Endothelial cell of umbilical vein (primary cell): ENCODE measurements around the gene PKN2. TPM values are rescaled to one million over a fixed set of nuclear protein-coding genes. Genes with fewer than 3 reads are reported as not detected.

Experiments used
- BruUV-seq: library from RNA; stranded (reverse); fragments of 400-500 nt; replicated peaks from 2 replicates; lab custom pipeline; 2021; lab: Mats Ljungman, UMichigan
- CTCF ChIA-PET: fragments of 300-600, 350-600 bp; sonication (Branson Sonifier 250); formaldehyde crosslinking; loops from one replicate; lab custom pipeline; 2021; ENCODE audit warnings: antibody characterized with exemption, inconsistent platforms; lab: Charles Lee
- POLR2A ChIA-PET: fragments of 300-600, 350-600 bp; sonication (Branson Sonifier 250); formaldehyde crosslinking; loops from one replicate; lab custom pipeline; 2021; ENCODE audit warnings: antibody characterized with exemption, inconsistent platforms; lab: Charles Lee
- DNase-seq: peaks from one replicate; pipeline ENCODE4 v3.0.0-alpha.2; 2011; ENCODE audit warnings: low read depth, low spot score
- FAIRE-seq: peaks from 2 replicates; lab custom pipeline; 2011; peaks lifted over from hg19 to GRCh38; lab: Jason Lieb, UNC
- H2AFZ ChIP-seq: 2 replicates; pipeline ENCODE4 v1.6.0; 2012; ENCODE audit warnings: low read depth, low read length, control low read depth, inconsistent platforms
- H3K27ac ChIP-seq: 2 replicates; pipeline ENCODE4 v1.5.1; 2011; ENCODE audit warnings: low read depth, mild to moderate bottlenecking, control low read depth, low read length, moderate library complexity; ENCODE audit not compliant: insufficient read depth
- H3K27me3 ChIP-seq, 2 experiments: 2 replicates each; pipeline versions ENCODE4 v1.6.0 to v1.6.1; 2011; ENCODE audit warnings: low read length in 2 of 2, mixed read lengths in 1 of 2; ENCODE audit not compliant: control insufficient read depth in 2 of 2, insufficient read depth in 2 of 2
- H3K36me3 ChIP-seq, 2 experiments: 2 replicates in 1 of 2; 3 replicates in 1 of 2; pipeline ENCODE4 v1.5.1; 2011; ENCODE audit warnings: low read length in 2 of 2, mild to moderate bottlenecking in 1 of 2, moderate library complexity in 1 of 2; ENCODE audit not compliant: control insufficient read depth in 2 of 2, insufficient read depth in 2 of 2; ENCODE audit errors: extremely low read depth in 1 of 2
- H3K4me1 ChIP-seq: 3 replicates; pipeline ENCODE4 v1.5.1; 2011; ENCODE audit warnings: mild to moderate bottlenecking, low read length; ENCODE audit not compliant: control insufficient read depth, insufficient read depth; ENCODE audit errors: extremely low read depth
- H3K4me2 ChIP-seq: 2 replicates; pipeline ENCODE4 v1.6.1; 2011; ENCODE audit warnings: low read length, control low read depth, mixed read lengths; ENCODE audit not compliant: insufficient read depth
- H3K4me3 ChIP-seq, 3 experiments: fragments of 200-600 bp in 1 of 3; sonication (generic), shearing (Covaris generic) in 1 of 3; replicated peaks in 1 of 3; 2 replicates each; pipeline ENCODE4 v1.5.1; 2011 to 2016; ENCODE audit warnings: control low read depth in 3 of 3, low read length in 3 of 3, mild to moderate bottlenecking in 2 of 3, inconsistent platforms in 1 of 3, low read depth in 1 of 3, moderate library complexity in 1 of 3; ENCODE audit not compliant: insufficient read depth in 1 of 3
- H3K79me2 ChIP-seq: 2 replicates; pipeline ENCODE4 v1.6.0; 2012; ENCODE audit warnings: low read length, inconsistent platforms; ENCODE audit not compliant: control insufficient read depth, insufficient read depth
- H3K9ac ChIP-seq: replicated peaks from 2 replicates; pipeline ENCODE3; 2011; ENCODE audit warnings: low read length, control low read depth; ENCODE audit not compliant: insufficient read depth; ENCODE audit errors: extremely low read depth
- H3K9me1 ChIP-seq: replicated peaks from 3 replicates; pipeline ENCODE4 v1.6.0; 2011; ENCODE audit warnings: mild to moderate bottlenecking, low read length; ENCODE audit not compliant: control insufficient read depth, insufficient read depth; ENCODE audit errors: extremely low read depth
- H3K9me3 ChIP-seq: replicated peaks from 2 replicates; pipeline ENCODE4 v1.5.1; 2012; ENCODE audit warnings: low read length, inconsistent platforms; ENCODE audit not compliant: control insufficient read depth, insufficient read depth
- H4K20me1 ChIP-seq: replicated peaks from 2 replicates; pipeline ENCODE3; 2011; ENCODE audit warnings: mild to moderate bottlenecking, low read length; ENCODE audit not compliant: control insufficient read depth, insufficient read depth; ENCODE audit errors: extremely low read depth
- EZH2 ChIP-seq: IDR thresholded peaks from 2 replicates; pipeline ENCODE4 v1.6.1; 2012; ENCODE audit warnings: borderline replicate concordance, low read depth, mild to moderate bottlenecking, moderate library complexity, low read length, inconsistent platforms; ENCODE audit not compliant: severe bottlenecking
- FOS ChIP-seq: IDR thresholded peaks from 2 replicates; pipeline ENCODE4 v1.6.1; 2011; ENCODE audit warnings: mild to moderate bottlenecking, low read length, moderate library complexity, borderline replicate concordance; ENCODE audit not compliant: insufficient read depth
- GATA2 ChIP-seq: IDR thresholded peaks from 2 replicates; pipeline ENCODE4 v1.7.0; 2011; ENCODE audit warnings: low read depth, mild to moderate bottlenecking, moderate library complexity, mixed read lengths, low read length; ENCODE audit not compliant: insufficient read length, insufficient read depth
- JUN ChIP-seq: IDR thresholded peaks from 2 replicates; pipeline ENCODE4 v1.6.1; 2011; ENCODE audit warnings: borderline replicate concordance, low read depth; ENCODE audit not compliant: insufficient read length, insufficient read depth
- MYC ChIP-seq: IDR thresholded peaks from one replicate; pipeline ENCODE4 v1.6.1; 2011; ENCODE audit warnings: mild to moderate bottlenecking, low read depth, low read length
- POLR2A ChIP-seq: IDR thresholded peaks from 2 replicates; pipeline ENCODE4 v1.6.1; 2012; ENCODE audit warnings: low read depth, mild to moderate bottlenecking, control low read depth, low read length
- POLR2AphosphoS5 ChIP-seq: IDR thresholded peaks from 2 replicates; pipeline ENCODE4 v1.6.1; 2012; ENCODE audit warnings: low read depth, mild to moderate bottlenecking, control low read depth, low read length, moderate library complexity; ENCODE audit not compliant: insufficient read depth
- dilution Hi-C: fragments of 300-500 bp; cut with MboI; formaldehyde crosslinking; loops from one replicate; pipeline ENCODE4 v1.15.0; 2019; ENCODE audit warnings: low sequenced_read_pairs; ENCODE audit not compliant: extremely low pct_ligation_motif_present
- intact Hi-C: fragments of 100-400 bp; cut with micrococcal nuclease; formaldehyde crosslinking; loops from one replicate; pipeline ENCODE4 v1.10.0; 2022
- polyA plus RNA-seq, 4 experiments: library from polyadenylated mRNA; depleted of rRNA in 3 of 4; stranded (reverse) in 3 of 4; unstranded in 1 of 4; fragments of >200 nt; gene quantifications; 2 replicates each; pipeline versions ENCODE4 v1.2.1 to v1.2.3, GENCODE V29; 2011 to 2012; ENCODE audit warnings: missing spikeins in 1 of 4
- total RNA-seq: library from RNA; stranded (reverse); gene quantifications from 2 replicates; pipeline ENCODE4 v1.2.3, GENCODE V29; 2021
- TF ChIP-seq, protein P1 (sequence below): IDR thresholded peaks from 2 replicates; pipeline ENCODE4 v1.6.1; 2011; ENCODE audit not compliant: insufficient read depth, insufficient read length
- TF ChIP-seq, protein P2 (sequence below), 2 donors: IDR thresholded peaks; 1 replicate in 1 of 2; 2 replicates in 1 of 2; pipeline ENCODE4 v1.5.1; 2011; ENCODE audit warnings: low read length in 2 of 2, mild to moderate bottlenecking in 2 of 2, moderate library complexity in 2 of 2, control low read depth in 1 of 2, inconsistent platforms in 1 of 2, low read depth in 1 of 2; ENCODE audit not compliant: insufficient read depth in 1 of 2; ENCODE audit errors: extremely low read depth in 1 of 2

Gene PKN2
- total and polyA plus RNA-seq, 2 donors (not counting 3 experiments of a cell fraction or from before 2014, with no cell fraction given) = 11.5 to 47.3 TPM

DNA sequence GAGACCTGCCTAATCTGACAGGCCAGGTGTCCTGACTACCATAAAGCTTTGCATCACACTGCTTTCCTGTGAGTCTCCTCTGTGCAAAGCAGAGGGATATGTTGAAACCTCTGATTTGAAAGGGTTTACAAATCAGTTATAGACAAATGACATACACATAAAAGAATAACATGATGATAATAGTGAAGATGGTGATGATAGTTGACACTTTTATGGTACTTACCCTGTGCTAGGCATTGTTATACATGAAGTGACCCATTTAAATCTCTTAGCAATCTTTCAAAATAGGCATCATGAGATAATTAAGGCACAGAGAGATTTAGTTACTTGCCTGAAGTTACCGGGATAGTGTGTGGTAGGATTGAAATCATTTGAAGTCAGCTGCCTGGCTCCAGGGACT lies 34.1 kb upstream of the PKN2 start:
- Histone ChIP-seq H3K9ac (no peak overlapping the region), H3K27ac (no peak overlapping the region), H3K4me3 (no peak overlapping the region), H3K79me2 (no peaks in the 10 kb centered on the region), H3K9me3 (no peaks in the 10 kb centered on the region), H3K36me3 (no peaks in the 10 kb centered on the region), H3K9me1 (no peaks in the 10 kb centered on the region), H3K4me1 (no peaks in the 10 kb centered on the region), H3K4me2 (no peak overlapping the region), H3K27me3 (peaks cover 1 to 6% of the 10 kb centered on the region in 2 experiments), H2AFZ (no peak overlapping the region), H4K20me1 (no peaks in the 10 kb centered on the region)
- POLR2A ChIA-PET = no interaction called here
- no TSS peak for BruUV-seq
- CTCF ChIA-PET = no interaction called here
- intact Hi-C loops = no loop called here
- FAIRE-seq (no peak), DNase-seq (no peak)
- dilution Hi-C loops = no loop called here
- TF ChIP-seq, protein P1, sequence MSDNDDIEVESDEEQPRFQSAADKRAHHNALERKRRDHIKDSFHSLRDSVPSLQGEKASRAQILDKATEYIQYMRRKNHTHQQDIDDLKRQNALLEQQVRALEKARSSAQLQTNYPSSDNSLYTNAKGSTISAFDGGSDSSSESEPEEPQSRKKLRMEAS = no peak
- TF ChIP-seq GATA2 (no peak), POLR2AphosphoS5 (no peak), POLR2A (no peak), FOS (no peak), EZH2 (no peak), MYC (no peak), JUN (no peak)
- TF ChIP-seq, protein P2, sequence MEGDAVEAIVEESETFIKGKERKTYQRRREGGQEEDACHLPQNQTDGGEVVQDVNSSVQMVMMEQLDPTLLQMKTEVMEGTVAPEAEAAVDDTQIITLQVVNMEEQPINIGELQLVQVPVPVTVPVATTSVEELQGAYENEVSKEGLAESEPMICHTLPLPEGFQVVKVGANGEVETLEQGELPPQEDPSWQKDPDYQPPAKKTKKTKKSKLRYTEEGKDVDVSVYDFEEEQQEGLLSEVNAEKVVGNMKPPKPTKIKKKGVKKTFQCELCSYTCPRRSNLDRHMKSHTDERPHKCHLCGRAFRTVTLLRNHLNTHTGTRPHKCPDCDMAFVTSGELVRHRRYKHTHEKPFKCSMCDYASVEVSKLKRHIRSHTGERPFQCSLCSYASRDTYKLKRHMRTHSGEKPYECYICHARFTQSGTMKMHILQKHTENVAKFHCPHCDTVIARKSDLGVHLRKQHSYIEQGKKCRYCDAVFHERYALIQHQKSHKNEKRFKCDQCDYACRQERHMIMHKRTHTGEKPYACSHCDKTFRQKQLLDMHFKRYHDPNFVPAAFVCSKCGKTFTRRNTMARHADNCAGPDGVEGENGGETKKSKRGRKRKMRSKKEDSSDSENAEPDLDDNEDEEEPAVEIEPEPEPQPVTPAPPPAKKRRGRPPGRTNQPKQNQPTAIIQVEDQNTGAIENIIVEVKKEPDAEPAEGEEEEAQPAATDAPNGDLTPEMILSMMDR (IDR thresholded peaks at IDR 0.05; ENCODE audit: extremely low read depth in 1 of 2, insufficient read depth in 1 of 2, low read depth in 1 of 2, low read length in 2 of 2) = no peak
